NCI-H1105 treated with DMSO at 0.1 percent for 48 hours (cell line): ENCODE results near the gene TUBB6.

ENCODE experiments used
- DNase-seq: peaks from one replicate; lab custom pipeline; 2025; lab: John Stamatoyannopoulos, UW

Gene TUBB6

DNA sequence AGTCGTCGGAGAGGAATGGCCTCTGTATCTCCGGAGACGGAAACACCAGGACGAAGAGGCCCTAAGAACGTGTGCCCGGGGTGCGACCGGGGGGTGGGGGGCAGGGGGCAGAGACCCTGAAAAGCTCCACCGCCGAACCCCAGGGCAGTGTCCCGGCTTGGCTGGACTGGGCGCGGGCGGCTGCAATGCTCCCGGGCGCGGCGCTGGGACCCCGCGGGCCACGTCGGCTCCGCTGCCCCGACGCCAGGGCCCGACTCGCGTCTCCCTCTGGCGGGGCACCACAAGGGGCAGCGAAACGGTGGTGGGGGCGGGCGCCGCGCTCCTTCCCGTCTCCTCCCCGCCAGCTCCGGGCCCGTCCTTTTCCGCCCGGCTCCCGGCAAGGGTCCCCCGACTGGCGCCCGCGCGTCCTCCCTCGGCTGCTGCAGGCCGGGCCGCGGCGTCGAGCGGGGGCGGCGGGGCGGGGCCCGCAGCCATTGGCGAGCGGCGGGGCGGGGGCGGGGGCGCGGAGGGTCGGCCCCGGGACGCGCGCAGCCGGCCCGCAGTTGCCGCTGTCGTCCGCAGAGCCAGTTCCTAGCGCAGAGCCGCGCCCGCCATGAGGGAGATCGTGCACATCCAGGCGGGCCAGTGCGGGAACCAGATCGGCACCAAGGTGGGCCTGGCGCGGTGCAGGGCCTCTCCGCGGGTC lies at the start of gene TUBB6:
TSS of gene TUBB6 (plus strand) at position 541 of the 685 bp plus-strand sequence. CDS start at position 593, 52 bp downstream.
- no peak for DNase-seq

DNA sequence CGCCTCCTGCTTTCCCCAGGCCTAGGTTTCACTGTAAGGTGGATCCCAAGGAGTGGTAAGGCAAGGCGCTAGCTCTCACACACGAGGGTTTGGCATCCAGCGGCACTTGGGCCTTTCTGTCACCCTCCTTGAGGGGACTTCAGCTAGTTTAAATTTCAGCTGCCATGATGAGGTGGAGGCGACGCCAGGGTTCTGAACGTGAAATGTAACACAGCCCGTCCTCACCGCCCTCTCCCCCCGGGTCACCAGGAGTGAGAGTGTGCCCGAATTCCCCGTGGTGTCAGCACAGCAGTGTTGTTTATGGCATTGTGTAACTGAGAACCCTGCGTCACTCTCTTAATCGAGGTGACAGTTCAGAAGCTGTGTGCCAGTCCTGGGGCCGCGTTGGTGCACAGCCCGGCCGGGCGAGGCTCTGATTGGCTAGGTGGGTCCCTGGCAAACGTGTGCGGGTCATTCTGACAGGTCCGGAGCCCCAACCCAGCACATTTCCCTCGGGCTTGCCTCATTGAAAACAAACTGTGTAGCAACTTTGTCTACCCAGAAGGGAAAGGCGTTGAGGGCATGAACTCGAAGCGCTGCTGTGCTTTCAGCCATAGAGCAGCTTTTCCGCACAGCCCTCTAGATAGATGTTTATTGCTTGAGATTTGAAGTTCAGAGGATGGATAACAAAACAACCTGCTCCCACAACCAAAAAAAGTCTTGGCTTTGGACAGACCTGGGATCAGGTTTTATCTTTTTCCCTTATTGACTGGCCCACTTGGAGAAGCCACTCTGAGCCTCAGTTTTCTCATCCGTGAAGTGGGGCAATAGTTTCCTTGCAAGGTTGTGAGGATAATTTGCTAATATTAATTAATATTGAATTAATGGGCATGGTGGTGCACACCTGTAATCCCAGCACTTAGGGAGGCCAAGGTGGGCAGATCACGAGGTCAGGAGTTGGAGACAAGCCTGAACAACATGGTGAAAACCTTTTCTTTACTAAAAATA lies 49.0 kb upstream of the TUBB6 start:
- DNase-seq: no peak

DNA sequence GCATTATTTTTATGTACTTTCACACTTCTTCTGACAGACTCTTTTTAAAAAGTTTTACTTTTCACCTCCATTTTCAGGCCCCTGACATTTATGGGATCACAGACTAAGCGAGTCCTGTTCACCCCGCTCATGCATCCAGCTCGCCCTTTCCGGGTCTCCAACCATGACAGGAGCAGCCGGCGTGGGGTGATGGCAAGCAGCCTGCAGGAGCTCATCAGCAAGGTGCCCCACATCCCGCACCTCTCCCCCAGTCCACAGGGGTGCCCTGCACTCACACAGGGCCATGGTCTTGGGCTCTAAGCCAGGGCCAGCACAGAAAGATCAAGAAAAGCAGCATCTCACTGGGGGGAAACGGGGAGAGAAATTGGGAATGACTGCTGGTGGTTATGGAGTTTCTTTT lies 45.3 kb upstream of the TUBB6 start:
- no peak for DNase-seq

DNA sequence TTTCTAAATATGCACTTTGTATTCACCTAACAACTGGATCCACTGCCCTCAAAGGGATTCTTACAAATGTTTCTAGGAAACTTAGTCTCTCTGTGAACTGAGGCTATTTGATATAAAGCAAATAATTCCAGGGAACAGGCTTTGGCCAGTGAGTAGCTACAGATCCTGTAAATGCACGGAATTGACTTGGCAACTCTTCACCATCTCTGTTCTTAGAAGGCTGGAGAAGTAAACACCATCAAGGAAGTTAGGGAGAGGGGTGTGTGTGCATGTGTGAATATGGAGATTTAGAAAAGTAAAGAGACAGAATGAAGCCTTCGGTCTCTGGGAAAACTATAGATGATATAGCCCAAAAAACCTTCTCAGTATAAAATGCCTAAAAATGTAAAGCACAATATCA lies 43.2 kb upstream of the TUBB6 start:
- DNase-seq: no peak

DNA sequence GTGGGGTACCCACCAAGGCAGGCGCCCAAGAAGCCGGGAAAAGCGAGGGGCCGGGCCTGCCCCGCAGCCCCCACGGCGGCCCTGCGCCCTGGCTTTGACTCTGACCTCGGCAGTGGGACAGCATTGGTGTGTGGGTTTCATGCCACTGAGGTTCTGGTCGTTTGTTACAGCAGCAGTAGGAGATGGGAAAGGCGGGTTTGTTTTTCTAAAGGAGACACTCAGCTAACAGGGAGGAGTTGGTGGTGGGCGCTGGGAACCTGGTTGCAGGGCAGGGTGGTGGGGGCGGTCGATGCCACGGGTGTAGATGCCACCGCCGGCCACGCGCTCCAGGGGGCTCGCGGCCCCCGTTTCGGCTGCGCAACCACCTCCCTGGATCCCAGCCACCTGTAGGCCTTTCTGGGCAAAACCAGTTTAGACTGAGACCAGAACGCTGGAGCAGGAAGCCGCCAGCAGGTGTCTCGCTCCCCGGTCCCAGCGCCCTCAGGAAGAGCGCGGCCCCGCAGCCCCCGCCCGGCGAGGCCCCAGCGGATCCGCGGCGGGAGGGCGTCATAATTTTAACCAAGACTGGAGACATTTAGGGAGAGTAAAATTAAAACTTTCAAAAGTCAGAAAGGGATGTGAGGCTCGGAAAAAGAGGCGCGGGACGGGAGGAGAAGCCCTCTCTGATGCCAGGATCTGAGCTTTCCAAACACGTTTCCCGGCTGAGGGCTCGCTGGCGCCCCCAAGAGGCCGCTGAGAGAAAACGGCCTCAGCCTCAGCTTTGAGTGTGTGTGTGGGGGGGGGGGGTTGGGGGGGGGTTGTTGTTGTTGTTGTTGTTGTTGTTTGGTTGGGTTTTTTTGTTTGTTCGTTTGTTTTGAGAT lies 36.4 kb upstream of the TUBB6 start:
- DNase-seq: peak; percentile 64

DNA sequence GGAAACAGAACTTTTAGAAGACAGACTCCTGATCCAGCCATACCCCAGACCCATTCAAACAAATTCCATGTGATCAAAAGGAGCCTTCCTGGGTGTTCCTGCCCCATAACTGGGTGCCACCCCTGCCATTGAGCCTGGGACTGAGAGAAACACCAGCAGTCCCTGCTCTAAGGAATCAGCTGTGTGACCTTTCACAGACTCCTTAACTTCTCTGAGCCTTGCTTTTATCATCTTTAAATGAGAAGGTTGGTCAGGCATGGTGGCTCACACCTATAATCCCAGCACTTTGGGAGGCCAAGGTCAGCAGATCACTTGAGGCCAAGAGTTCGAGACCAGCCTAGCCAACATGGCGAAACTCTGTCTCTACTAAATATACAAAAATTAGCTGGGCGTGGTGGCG lies 33.2 kb upstream of the TUBB6 start:
- DNase-seq: no peak

DNA sequence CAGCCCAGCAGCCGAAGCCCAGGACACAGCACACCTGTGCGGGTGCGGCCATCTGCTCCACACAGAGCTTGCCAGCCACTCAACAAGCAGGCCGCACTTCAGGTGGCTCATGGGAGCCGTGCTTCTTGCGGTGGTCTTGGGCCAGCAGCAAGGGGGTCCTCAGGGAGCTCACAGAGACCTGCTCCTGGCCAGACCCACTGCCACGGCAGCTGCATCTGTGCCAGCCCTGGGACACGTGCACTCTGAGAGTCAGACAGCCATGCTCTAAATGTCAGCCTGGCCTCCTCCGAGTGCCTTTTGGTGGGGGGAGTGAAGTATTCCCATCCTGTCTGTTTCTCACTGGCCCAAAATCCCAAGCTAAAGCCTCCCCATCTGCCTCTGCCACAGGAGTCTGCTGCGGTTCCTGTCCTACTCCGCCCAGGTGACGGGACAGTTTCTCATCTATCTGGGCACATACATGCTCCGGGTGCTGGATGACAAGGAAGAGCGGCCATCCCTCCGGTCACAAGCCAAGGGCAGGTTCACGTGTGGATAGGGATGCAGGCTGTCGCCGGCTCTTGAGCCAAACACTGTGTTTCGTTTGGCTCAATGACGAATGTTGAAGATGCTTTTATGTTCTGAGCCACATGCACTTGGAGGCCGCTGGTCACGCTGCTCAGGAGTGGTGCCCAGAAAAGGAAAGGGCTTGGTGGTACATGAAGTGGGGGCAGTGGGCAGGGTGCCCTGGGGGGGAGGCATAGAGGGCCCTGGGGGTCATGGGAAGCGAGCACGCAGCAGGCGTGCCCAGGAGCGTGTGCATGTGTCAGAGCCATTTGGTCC lies 31.1 kb upstream of the TUBB6 start:
- no peak for DNase-seq

DNA sequence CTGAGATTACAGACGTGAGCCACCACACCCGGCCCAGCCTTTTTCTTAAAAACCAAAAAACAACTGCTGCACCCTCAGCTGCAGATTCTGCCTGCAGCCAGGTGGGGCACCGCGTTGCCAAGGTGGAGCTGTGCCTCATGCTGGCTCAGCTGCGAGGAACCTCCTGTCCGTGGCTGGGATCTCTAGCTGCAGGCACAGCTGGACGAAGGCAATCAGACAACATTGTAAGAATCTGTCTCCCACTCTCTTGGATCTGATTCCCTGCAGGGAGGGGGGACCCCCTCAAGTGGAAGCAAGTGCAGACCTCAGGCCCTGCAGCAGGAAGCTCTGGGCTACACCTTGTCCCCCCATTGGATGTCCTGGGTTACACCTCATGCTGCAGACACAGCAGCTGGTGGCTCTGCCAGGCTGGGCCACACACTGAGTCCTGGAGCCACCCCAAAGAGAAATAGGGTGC lies 29.8 kb upstream of the TUBB6 start:
- DNase-seq: no peak

DNA sequence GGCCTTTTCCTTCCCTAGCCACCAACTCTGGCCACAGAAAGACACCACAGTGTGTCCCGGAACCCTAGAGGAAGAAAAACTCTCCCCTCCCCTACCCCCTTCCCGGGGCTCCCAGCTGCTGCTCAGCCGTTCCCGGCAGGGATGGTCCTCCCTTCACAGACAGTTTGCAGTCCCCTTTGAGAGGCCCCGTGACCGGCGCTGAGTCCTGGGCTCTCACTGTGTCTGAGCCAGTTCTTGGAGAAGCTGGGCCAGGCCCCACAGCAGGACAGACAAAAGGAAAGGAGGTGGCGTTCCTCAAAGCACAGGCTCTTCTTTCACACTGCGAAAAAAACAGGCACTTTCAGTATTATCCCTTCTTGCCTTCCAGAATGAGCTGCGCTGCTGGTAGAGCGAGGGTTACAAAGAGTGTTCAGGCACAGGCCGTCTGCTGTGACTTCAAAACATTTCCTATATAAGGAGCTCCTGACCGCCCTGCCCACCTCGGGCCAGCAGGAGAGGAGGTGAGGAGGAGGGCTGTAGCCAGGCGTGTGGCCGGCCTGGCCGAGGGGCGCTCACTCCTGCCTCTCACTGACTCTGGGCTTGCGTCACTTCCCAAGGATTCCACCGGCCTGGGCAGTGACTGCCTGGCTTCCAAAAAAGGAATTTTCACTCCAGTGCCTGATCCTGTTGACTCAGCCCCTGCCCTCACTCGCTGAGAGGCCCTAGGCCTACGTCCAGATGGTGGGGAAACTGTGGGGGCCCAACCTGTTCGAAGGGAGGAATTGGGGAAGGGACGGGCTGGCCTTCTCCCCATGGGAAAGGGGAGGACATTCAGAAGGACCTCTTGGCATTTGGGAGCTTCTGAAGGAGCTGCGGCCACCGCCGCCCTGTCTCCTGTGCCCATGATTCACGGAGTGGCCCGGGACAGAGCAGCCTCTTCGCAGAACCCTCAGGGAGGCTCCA lies 29.0 kb upstream of the TUBB6 start:
- DNase-seq: no peak

DNA sequence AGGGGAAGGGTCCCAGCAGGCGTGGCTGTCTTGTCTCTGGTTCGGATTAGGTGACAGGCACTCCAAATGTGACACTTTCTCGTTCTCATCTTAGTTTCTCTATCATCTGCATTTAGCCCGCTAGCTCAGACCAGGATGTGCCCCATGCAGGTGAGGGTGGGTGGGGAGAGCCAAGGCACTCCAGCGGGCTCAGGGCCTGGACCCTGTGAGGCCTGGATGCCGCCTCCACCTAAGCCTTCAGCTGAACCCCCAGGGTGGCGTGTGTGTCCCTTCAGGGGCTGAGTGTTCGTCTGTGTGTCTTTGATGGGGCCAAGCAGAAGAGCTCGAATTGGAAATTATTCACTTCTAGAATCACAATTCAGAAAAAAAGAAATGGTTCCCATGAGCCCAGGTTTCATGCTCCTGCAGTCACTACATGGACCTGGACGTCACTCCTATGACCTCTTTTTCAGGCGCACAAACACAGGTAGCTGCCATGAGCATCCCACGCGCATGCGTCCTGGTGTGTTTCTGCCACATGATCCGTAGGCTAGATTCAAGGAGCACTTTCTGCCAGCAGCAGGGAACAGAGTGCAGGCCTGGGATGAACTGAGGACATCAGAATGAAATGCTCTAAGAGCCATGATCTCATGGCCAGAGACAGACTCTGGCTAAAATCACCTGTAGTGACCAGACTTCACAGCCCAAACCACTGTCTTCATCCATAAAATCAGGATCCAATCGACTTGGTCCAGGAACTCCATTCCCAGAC lies 28.1 kb upstream of the TUBB6 start:
- DNase-seq: no peak

DNA sequence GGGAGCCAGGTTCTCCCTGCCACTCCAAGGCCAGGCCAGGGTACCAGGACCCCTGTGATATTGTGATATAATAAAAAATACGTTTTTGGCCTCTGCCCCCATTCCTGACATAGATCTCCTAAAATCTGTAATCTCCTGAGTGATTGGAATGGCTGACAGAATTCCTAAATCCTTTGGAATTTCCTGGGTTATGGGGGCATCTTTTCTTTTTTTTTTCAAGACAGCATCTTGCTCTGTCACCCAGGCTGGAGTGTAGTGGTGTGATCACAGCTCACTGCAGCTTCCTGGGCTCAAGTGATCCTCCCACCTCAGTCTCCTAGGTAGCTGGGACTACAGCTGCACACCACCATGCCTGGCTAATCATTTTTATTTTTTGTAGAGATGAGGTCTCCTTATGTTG lies 26.2 kb upstream of the TUBB6 start:
- DNase-seq: no peak

DNA sequence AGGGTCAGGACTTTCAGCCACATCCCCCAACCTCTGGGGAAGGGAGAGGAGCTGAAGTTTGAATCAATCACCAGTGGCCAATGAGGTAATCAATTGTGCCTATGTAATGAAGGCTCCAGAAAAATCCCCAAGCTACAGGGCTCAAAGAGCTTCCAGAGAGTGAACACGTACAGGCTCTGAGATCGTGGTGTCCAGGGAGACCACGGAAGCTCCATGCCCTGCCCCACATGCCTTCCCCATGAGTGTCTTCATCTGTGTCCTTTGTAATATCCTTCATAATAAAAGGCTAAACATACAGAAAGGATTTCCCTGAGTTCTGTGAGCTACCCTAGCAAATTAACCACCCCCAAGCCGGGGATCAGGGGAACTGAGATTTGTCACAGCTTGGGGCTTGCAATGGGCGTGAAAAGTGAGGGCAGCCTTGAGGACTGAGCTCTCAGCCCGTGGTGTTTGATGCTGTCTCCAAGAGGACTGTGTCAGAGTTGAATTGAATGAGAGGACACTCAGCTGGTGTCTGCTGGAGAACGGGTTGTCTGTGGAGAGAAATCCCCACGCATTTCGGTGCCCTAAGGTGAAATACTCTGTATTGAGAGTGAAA lies 25.5 kb upstream of the TUBB6 start:
- DNase-seq: no peak

DNA sequence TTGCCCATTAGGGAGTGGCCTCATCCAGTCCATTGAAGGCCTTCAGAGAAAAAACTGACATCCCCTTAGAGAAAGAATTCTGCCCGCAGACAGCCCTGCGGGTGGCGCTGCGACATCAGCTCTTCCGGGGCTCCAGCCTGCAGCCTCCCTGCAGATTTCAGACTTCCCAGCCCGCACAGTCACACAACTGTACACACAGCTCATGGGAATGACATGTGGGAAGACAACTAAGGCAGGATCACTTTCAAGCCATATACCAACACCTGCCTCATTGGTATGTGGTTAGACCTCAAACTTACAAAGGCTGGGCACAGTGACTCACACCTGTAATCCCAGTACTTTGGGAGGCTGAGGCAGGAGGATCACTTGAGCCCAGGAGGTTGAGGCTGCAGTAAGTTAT lies 24.8 kb upstream of the TUBB6 start:
- no peak for DNase-seq

DNA sequence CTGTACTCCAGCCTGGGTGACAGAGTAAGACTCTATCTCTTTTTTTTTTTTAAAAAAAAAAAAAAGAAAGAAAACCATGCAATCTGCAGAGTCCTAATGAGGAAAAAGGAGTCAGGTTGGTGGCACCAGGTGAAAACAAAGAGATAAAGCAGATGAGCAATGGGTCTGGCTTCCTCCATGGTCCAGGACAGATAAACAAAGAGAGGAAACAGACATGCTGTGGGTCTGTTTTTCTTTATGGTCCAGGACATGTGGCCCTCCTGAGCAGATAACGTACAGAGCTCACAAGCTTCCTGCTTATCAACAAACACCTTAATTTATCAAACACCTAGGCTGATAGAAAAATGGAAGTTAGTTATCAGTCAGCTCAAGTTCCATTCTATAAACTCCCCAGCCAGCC lies 24.4 kb upstream of the TUBB6 start:
- DNase-seq: no peak

DNA sequence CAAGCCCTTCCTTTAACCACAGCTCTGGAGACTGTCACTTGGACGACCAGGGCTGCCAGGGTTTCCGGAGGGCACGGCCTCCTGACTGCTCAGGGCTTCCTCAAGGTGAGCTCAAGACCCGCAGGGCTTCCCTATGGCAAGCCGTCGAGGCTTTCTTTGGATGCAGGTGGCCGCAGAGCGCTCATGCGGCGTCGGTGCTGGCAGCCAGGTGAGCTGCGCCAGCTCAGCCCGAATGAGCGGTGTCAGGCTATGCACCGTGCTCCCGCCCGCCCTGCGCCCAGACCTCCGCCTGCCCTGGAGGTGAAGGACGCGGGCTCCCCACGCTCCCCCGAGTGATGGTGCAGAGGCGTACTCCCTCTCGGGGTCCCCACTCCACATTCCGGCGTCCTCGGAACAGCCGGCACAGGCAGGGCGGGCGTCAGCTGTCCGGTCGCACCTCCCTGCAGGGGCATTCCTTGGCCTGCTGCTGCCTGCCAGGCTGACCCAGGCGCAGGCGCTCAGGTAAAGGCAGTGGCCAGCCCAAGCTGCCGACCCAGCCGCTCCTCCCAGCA lies 20.8 kb upstream of the TUBB6 start:
- DNase-seq: no peak

DNA sequence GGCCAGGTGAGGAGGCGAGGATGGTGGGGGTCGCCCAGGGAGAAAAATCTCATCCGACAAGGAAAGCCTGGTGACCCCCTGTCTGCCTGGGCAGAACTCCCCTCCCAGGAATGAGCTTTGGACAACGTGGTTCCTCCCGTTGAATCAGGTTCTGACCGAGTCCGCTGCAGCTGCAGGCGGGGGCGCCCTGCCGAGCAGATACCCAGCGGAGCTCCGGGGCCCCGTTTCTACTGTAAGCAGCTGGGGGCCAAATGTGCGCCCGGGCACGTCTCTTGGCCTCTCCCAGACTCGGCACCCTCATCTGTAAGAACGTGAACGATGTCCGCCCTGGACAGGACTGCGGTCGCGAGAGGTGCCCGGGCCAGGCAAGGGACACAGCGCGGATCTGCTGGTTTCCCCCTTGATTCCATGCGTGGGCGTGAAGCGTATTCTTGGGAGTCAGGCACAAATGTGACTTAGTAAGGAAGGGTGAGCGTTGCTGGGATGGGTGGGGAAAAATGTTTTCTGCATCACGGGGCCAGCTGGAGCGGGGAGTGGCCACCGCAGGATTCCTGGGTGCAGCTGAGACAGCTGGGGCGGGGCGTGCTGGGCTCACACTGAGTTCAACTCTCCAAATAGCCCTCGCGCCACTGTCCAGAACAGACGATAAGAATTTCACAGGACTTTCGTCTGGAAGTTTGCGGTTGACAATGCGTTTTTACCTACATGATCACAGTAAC lies 20.2 kb upstream of the TUBB6 start:
- no peak for DNase-seq

DNA sequence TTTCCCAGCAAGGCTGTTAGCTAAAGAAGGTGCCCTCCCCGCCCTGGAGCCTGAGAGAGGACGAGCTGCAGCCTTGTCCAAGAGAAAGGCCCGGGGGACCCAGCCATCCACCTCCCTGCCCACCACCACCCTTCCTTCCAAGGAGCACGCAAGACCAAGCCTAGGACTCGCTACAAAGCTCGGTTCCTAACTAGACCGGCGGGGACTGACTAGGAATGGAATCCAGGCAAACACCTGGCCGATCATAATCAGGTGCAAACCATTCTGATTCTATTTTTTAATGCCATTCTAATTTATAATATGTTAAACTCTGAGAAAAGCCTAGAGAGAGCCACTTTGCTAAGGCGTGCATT lies 19.7 kb upstream of the TUBB6 start:
- no peak for DNase-seq

DNA sequence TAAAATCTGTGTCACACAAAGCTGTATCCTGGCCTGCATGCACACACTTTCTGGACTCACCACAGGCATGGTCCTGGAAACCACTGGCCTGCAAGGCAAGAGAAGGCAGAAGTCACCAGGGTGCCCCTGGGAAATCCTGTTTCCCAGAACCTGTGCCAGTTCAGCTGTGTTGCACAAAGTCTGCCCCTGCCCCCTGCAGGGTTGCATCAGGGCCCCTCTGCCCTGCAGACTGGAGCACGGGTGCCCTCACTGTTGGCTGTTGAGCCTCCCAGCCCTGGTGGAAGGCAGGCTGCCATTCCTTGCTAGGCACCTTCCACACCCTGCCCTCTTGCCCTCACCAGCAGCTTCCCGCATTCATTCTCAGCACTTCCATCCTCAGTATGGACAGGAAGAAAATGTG lies 18.0 kb upstream of the TUBB6 start:
- DNase-seq: no peak
